DMS53 treated with DMSO at 0.1 percent for 48 hours (cell line): ENCODE data around the gene PERM1.
A peak's percentile ranks its signal among the peaks of the same experiment; 100 is the strongest.

Experiments
- DNase-seq: peaks from one replicate; lab custom pipeline; 2025; ENCODE audit not compliant: unreplicated experiment; lab: John Stamatoyannopoulos, UW

PERM1 gene

DNA sequence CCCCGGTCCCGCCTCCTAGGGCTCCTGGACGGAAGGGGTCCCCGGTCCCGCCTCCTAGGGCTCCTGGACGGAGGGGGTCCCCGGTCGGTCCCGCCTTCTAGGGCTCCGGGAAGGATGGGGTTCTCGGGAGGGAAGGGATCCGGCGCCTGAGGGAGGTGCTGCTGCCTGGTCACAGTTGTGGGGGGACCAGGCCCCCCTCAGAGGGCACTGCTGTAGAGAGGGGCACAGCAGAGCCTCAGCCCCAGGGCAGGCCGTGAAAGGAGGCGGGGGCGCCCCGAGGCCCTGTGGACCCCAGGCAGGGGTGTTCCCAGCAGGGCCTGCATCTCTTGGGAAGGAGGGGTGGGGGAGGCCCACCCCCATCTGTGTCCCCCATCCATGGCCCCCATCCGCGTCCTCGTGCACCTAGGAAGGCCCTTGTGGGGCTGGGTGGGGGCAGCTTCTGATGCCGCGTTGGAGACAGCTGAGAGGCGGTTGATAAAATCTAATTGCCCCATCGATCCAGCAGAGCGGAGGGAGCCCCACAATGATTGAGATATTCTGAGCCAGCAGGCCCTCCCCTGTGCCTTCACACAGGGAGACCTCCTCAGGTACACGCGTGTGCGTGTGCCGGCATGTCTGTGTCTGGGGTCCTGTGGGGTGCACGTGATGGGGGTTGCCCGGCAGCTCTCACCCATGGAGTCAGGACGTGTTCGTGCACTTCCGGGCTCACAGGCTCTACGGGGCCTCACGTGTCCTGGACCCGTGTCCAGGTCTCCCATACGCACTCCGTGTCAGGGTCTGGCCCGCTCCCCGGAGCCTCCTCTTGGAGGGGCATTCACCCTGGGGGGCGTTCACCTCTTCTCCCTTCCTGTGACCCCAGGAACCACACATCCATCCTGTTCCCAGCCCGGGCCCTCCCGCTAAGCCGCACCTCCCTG is 45.3 kb downstream of the PERM1 start:
- no peak for DNase-seq

DNA sequence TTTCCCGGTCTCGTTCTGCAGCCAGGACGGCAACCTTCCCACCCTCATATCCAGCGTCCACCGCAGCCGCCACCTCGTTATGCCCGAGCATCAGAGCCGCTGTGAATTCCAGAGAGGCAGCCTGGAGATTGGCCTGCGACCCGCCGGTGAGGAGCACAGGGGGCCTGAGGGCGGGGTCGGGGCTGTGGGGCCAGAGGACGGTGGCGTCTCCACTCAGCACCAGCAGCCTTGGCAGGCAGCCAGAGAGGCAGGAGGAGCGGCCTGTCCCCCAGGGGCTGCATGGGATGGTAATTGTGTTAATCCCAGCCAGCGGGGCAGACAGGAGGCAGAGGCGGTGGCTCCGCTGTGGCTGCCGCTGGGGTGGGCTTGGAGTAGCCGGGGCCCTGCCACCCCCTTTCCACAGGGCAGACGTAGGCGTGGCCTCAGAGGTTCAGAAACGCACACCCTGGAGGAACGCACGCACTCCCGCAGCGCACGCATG is 46.1 kb downstream of the PERM1 start:
- no peak for DNase-seq

DNA sequence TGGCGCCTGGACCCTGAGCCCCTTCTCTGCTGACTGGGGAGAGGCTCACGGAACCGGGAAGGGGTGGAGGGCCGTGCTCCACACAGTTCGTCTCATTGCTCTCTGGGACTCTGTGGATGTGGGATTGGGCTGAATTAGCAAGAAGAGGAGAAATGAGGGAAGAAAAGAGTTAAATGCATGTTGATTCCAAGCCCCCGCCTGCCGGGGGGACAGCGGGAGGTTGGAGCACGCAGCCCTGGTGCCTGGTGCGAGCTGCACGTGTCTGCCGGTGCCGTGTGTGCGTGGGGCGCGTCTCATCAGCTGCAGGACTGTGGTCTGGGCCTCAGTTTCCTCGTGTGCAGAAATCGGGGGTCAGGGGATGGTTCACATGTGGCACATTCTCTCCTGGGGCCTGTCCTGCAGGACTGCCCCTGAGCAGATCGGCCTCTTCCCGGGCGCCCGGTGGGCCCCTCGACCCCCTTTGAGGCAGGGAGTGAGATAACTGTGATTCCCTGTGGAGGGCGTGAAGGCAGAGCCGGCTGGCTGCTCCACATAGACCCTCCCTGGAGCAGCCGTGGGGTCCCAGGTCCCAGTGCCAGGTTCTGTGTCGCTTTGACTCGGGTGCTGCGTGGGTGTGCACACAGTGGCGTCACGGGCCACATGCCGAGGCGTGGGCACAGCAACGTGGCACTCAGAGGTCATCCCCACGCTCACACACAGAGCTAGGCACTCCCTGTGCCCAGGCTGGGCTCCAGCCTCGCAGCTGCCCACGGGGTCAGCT is 46.7 kb downstream of the PERM1 start:
- no peak for DNase-seq

DNA sequence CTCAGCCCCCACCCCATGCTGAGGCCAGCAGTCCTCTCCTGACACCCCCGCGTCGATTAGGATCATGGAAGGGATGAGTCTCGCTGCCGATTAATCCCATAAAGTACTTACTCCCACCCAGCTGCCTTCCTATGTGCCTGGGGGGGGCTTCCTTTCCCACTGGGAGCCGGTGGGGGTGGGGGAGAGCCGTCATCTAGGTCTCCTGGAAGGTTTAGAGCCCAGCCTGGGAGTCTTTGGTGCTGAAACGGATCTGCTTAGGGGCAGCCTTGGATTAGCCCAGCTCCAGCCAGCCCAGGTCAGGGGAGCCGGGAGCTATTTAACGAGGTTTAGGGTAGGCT is 48.3 kb downstream of the PERM1 start:
- DNase-seq, result no peak

DNA sequence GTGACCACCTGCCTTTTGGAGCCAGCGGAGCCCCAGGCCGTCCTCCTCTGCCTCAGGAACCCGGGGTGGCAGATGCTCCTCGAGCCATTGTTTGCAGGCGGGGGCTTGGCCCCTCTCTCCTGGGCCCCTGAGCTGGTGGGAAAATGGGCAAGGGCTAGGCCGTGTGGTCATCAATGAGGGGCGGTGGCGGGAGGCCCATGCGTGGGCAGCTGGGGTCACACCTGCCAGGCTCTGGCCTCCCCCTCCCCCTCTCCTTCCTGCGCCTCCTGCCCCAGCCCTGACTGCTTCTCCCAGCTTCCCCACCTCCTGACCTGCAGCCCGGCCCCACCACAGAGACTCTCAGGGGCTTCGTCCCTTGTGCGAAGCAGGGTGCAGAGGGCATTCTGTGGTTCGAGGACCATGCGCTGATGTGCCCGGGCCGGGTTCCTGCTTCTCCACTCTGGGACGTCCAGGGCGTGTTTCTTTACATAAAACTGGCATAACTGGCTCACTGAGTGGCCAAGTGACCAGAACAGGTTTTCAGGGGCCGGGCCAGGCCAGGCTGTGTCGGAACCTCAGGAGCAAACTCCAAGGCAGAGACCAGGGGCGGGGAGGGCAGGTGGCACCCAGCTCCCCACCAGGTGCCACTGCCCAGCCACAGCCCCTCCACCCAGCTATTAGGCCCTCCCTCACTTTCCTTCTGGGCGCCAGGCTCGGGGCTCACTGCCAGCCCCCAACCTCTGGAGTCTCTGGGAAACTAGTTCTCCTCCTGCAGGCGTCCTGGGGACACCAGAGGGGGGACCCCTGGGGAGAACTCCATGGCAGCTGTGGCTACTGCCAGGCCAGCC is 48.9 kb downstream of the PERM1 start:
- DNase-seq, result peak; percentile 36

DNA sequence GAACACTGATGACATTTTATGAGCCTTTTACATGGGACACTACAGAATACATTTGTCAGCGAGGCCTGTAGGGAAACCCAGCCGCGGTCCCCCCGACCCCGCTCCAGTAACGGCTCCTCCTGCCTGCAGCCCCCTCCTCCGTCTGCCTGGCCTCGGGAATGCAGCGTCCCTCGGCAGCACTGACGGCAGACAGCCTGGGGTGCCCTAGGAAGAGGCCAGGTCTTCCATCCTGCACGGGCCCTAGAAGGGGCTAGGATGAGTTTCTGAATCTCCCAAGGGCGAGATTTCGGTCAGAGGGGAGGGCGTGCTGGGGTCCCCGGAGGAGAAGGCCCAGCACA is 49.8 kb downstream of the PERM1 start:
- DNase-seq, result no peak

DNA sequence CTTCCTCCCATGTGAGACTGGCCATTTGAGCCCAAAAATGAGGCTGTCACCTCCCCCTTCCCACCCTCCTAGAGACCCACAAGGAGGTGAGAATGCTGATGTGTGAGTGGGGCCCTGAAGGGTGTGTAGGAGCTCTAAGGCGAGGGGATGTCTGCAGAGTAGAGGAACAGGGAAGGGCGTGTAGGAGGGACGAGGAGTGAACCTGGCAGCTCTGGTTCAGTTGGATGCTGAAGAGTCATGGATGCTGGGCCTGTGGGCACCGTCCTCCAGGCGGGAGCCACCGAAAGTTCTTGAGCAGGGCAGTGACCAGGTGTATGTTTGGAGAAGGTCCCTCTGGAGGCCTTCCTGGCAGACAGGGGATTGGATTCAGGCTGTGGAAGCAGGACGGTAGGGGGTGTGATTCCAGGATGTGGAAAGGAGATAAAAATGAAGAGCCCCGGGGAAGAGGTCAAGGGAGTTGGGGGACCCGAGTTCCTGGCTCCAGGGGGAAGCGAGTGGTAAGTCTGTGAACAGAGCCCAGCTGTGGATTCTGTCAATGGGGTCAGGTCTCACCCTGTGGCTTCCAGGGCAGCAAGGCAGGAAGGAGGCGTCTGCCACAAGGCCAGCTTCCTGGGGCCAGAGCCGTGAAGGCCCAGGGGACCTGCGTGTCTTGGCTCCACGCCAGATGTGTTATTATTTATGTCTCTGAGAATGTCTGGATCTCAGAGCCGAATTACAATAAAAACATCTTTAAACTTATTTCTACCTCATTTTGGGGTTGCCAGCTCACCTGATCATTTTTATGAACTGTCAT is 50.3 kb downstream of the PERM1 start:
- DNase-seq, result no peak

DNA sequence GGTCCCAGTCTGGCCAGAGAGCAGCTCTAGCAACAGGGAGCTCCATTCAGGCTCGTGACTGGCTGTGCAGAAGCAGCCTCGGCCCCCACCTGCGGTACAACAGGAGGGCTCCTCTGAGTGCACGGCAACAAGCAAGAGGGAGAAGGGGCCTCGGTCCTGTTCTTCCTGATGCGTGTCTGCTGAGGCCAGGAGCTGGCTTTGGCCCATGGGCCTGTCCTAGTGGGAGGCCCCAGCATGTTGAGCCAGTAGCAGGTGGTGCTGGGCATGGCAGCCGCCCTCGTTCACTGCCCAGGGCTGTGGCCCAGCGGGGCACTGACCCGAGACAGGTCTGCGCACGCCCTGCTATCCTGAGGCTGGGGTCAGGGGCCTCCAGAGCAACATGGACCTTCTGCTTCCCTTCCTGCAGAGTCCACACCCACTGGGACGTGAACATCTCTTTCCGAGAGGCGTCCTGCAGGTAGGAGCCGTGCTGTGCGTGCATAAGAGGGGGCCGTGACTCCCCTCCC is 51.2 kb downstream of the PERM1 start:
- DNase-seq, result no peak

DNA sequence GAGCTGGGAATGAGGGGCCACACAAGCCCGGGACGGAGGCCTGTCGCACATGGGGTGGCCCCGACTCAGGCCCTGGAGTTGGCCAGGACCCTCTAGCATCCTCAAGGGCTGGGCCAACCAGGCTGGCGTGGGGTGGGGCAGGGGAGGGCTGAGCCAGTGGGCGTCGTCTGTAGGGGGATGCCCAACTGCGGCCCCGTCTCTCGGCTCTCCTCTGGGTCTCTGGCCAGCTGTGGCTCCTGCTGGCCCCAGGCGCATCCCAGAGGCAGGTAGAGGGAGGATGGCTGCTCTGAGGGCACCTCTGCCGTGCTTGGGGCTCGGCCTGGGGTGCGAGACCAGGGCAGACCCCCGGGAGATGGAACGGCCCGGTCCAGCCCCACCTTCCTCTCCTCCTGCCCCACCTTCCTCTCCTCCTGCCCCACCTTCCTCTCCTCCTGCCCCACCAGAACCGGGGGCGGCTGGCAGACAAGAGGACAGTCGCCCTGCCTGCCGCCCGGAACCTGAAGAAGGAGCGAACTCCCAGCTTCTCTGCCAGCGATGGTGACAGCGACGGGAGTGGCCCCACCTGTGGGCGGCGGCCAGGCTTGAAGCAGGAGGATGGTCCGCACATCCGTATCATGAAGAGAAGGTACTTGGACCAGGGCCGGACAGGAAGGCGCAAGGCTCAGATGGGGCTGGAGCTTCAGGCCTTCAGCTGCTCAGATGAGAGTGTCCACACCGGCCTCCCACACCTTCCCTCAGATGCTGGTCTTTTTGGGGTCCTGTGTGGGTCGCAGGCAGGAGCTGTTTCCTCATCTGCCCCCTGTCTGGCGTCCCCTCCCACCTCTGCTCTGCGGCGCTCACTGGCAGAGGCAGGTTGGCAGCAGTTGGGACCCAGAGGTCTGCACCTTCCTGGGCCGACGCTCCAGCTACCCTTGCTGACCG is 51.9 kb downstream of the PERM1 start:
- DNase-seq, result no peak

DNA sequence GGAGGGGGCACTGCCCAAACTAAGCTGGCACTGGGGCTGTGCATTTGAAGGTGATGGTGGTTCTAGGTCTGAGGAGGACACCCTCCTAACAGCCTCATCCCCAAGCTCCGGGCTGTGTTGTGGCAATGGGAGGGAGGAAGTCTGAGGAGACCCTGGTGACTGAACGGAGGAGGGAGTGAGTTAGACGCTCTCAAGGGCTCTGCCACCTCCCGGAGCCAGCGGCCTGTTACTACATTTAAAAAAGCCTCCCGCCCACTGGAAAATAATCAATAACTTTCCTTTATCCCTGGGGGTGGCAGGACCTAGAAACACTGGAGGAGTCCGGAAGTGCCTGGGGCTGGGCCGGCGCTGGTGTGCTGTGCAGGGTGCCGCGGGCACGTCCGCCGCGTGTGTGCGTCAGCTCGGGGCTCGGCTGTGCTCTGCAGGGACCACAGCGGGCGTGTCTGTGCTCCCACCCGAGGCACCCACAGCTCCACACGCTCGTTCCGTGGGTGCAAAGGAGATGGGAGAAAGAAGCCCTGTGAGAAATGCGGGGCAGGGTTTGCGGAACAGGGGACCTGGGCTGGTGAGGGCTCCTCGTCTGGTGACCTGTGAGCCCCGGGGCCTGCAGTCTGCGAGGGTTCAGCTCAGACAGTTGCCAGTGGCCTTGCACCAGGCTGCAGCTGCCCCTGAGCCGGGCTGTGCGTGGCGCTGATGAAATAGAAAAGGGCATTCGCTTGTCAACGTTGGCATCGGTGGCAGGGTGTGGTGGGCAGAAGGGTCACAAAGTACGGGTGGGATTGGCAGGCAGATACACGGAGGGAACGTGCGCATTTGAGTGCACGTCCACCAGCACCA is 52.9 kb downstream of the PERM1 start:
- DNase-seq, result peak; percentile 26

DNA sequence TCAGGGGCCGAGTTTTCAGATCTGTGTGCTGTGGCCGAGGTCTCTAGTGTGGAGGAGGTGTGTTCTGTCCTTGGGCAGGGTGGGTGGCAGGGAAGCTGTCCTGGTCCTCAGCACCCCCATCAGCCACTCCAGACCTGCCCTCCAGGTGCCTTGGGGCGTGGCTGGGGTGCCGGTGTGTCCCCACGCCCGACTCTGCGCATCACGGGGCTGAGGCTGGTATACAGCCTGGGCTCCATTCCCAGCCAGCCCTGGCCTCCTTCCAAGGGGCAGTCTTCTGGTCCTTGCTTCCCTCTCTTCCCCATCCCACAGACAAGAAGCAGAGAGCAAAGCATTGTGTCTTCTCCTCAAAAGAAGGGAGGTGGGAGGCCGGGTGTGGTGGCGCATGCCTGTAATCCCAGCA is 54.1 kb downstream of the PERM1 start:
- no peak for DNase-seq

DNA sequence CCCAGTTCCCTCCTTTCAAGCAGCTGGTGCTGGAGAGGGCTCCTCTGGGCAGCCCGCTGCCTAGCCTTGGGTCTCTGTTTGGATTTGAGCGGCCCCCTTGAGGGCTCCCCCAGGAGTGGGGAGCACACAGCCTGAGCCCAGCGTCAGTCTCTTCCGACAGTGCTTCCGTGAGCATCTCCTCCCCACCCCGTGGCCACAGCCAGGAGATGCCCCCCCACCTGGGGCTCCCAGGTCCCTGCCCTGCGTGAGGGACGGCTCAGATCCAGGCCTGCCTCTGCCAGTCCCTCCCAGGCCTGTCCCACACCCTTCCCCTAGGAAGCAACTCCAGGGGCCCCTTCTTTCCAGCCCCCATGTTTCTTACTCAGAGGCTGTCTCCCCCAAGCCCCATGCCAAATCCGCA is 54.7 kb downstream of the PERM1 start:
- DNase-seq, result no peak

DNA sequence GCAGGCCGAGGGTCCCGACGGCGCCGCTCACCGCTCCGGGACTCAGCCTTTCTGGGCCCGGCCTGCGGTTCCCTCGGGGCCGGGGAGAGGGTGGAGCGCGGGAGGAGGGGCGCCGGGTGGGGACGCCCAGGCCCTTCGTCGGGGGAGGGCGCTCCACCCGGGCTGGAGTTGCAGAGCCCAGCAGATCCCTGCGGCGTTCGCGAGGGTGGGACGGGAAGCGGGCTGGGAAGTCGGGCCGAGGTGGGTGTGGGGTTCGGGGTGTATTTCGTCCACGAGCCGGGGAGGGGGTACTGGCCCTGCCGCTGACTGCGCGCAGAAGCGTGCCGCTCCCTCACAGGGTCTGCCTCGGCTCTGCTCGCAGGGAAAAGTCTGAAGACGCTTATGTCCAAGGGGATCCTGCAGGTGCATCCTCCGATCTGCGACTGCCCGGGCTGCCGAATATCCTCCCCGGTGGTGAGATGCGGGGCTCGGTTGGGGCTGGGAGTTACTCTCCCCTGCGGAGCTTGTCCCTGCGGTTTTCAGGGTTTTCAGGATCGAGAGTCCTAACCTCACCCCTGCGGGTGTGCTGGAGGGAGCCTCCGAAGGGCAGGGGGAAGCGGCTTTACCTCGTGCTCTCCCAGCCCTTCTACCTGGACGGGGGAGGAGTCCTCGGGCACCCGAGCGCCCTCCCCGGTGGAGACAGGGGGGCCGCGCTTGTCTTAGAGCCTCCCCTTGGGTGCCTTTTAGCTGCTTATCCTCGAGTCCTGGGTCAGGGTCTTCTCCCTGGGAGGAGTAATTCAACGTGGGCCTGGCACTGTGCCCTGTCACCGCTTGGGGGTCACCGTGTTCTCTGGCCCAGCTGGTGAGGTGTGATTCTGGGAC is 56.1 kb downstream of the PERM1 start:
- no peak for DNase-seq
